Activated CD4-positive, CD25-positive, alpha-beta regulatory T cell treated with anti-CD3 and anti-CD28 coated beads, Interleukin-2, amount 50 U/mL, for 16 hours (primary cell): Measurements from ENCODE around the gene MTHFSD.

Source experiments
- DNase-seq: peaks from one replicate; pipeline ENCODE4 v3.0.0-alpha.2; 2020; ENCODE audit warnings: low read depth, low spot score

Gene MTHFSD

GRCh38 chr16:86550281-86550680, 4.8 kb downstream of the MTHFSD start:
- no peak for DNase-seq

- no peak for DNase-seq
Measured at GRCh38 chr16:86549893-86550190, 5.2 kb downstream of the MTHFSD start.

- DNase-seq, result no peak
Measured at GRCh38 chr16:86549076-86549892, 5.8 kb downstream of the MTHFSD start.

GRCh38 chr16:86547286-86547685, 7.7 kb downstream of the MTHFSD start:
- no peak for DNase-seq

DNA sequence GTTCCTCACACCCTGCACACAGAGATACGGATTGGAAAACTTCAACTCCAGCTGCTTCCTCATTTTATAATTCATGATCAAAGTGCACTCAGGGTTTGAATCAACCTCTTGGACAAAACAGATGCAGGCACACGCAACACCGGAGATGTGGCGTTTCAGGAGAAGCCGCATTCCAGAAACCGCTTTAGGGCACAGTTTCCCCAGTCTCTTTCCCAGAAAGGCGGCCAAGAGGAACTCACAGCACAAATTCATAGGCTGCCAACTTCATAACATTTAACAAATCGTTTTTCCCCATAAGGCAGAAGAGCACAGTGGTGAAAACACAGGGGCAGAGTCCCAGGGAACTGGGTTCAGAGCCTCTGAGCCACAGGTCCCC, 8.4 kb downstream of the MTHFSD start:
- DNase-seq, result no peak

DNA sequence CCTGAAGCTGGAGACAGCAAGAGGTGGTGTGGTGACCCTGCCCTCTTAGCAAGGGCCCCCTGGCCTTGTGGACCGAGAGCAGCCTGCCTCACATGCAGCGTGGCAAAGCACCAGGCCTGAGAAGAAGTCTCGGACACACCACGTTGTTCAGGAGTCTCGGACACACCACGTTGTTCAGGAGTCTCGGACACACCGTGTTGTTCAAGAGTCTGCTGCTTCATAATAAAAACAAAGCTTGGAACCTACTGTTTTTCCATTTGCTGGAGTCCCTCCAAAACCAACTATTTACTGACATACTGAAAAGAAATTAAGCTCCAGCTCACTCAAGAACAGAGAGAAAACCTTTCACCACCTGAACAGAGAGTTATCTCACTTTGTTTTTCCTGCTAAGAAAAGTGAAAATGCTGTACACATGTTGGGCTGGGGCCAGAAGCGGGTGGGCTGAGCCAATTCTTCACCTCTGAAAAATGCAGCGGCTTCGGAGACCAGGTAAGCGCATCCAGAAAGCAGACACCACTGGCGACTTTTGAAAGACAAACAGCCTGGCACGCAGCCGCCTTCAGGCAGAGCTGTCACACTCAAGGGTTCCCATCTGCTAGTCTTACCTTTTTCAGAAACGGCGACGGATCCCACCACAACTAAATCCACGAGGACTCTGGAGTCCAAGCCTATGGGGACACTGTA, 8.9 kb downstream of the MTHFSD start:
- DNase-seq, result no peak

GRCh38 chr16:86545481-86545880, 9.6 kb downstream of the MTHFSD start:
- DNase-seq, result no peak

DNA sequence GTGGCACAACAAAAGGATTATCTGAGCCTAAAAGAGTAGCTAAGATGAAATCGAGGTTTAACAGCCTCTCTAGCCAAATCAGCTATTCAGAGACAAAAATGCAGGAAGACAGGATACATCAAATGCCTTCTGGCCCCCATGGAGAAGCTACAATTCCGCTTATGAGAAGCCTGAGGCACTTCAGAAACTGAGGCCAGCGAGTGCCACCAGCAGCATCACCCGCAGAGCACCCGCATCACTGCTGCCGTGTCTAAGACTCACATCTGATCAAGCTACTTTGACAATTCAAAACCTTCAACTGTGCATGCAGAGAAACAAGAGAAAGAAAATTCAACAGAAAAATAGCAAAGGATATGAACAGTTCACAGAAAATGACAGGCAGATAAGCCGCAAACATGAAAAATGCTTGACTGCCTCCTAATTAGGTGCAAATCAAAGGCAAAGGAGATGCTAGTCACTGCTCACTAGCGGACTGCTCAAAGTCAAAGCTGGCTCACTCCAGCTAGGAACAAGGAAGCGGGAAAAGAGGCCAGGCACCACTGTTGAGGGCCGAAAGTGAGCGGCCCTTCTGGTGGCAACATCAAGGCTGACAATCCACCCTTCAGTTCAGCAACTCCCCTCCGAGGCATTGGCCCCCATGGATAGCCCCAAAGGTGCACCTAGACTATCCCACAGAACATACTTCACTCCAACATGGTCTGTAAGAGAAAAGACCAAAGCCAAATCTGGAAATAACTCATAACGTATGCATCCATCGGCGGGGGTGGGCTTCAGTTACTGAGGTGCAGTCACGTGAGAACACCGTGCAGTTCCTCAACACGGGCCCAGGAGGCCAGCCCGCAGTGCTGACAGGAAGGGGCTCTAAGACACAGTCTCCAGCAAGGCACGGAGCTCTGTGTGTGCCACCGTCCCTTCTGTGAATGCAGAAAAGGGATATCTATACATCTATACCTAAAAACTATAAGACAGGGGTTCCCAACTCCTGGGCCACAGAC, 12.0 kb downstream of the MTHFSD start:
- DNase-seq, result no peak

GRCh38 chr16:86541560-86541959, 13.5 kb downstream of the MTHFSD start:
- no peak for DNase-seq

DNA sequence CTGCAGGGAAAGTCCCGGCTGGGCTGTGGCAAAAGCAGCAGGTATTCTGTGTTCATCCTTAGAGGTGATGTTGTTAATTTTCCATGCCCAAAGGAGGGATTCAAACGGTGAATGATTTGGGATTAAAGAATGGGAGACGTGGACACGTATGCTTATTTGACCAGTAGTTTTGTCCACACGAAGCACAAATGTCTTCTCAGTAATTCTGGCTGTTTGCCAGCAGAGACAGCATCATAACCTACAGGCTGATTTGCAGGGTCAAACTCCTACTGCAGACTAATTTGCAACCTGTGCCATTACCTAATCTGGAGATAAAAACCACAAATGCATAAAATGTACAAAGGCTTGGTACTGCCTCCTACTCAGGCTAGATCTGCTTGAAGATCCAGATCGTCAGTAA, 14.1 kb downstream of the MTHFSD start:
- no peak for DNase-seq

DNA sequence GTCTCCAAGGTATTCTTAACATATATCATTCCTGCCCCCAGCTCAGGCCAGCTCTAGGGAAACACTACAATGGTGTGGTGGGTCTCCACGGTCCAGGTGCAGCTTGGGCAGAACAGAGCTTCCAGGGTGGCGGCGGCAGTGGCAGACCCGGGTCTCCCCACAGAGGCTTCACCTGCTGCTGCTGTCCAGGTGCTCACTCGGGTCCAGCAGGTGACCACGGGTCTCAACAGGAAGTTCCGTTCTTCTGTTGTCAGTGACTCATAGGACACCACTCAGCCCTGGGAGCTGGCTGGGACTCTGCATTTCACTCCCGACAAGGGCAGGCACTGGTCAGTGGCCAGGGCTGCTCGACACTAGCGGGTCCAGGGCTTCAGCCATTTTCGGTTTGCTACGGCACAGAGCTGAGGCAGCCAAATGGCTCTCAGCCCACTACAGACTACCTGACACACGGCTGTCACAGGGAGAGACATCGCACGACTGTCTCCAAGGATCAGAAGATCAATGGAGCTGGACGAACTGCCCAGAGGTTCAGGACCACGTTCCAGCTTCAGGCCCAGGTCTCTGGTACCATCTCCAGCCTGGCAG, 16.7 kb downstream of the MTHFSD start:
- no peak for DNase-seq

GRCh38 chr16:86537486-86537885, 17.5 kb downstream of the MTHFSD start:
- no peak for DNase-seq

DNA sequence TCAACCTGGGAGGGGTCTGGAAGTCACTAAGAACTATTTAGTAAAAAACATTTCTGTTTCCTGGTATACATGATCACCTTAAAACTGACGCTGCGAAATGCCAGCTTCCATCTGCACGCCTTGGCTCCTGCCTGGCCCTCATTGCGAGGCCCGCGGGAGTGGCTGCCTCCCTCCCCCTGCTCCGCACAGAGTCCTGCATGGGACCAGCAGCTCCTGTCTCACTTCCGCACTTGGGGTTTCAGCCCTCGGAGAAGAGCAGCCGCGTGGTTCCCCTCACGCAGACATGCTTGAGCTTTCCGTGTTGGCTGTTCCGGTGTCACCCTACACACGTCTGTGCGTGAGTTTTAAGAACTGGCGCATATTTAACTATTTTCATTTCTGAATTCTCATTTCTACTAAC, 18.4 kb downstream of the MTHFSD start:
- DNase-seq, result no peak

GRCh38 chr16:86534779-86535615, 20.0 kb downstream of the MTHFSD start:
- DNase-seq, result no peak

- no peak for DNase-seq
Measured at GRCh38 chr16:86533767-86534351, 21.2 kb downstream of the MTHFSD start.

DNA sequence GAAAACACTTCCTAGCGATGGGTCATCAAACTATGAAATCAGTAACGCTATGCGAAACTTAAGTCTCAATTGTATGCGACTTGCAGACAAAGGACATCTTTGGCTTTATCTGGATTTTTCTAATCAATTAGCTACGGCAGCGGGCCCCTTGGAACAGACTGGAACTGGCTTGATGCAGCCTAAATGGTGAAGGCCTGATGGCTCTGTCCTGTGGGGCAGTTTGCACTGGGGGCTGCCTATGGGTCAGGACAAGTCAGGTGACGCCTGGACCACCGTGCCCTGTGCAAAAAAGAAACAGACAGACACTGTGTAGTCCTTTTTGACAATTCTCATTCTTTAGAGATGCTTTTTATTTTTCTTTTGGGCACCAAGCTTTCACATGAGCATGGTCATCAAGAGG, 22.0 kb downstream of the MTHFSD start:
- DNase-seq, result no peak

DNA sequence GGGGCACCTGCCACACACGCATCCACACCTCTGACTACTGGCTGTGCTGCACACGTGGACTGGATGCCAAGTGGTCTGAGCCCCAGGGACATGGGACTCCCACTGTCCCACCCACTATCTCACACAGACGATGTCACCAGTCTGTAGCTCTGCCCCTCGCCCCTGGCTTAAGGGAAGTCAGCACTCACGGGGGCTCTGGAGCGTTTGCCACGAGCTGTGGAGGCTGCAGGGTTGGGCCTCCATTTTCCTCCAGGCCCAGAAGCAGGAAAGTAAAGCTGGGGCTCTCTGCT, 22.6 kb downstream of the MTHFSD start:
- DNase-seq, result no peak

- DNase-seq, result no peak
Measured at GRCh38 chr16:86531641-86532525, 23.2 kb downstream of the MTHFSD start.

- no peak for DNase-seq
Measured at GRCh38 chr16:86531191-86531545, 23.9 kb downstream of the MTHFSD start.
